ENCODE results near the gene SNTB2. TPM values are rescaled to one million over a fixed set of nuclear protein-coding genes. Genes with fewer than 3 reads are reported as not detected.

The SNTB2 gene
- total and polyA plus RNA-seq, 10 of the 15 experiments (the other 5 are each of a cell fraction or from before 2014, with no cell fraction given), result 1.2 to 15.7 (median 5.0) TPM

- TF ChIP-seq BRCA1 (IDR thresholded peaks at IDR 0.05; ENCODE audit: low read depth, low read length) (no peak), NR2C1 (IDR thresholded peaks at IDR 0.05) (no peak)
Observed at GRCh38 chr16:69302301-69302700, 115.3 kb downstream of the SNTB2 start (continued).

GRCh38 chr16:69306031-69306430 lies 119.1 kb downstream of the SNTB2 start:
- CTCF ChIA-PET, result no interaction called here

GRCh38 chr16:69307091-69307490 lies 120.1 kb downstream of the SNTB2 start:
- Histone ChIP-seq H3K27ac (ENCODE audit: control insufficient read depth, insufficient read depth) (no peak overlapping the region), H3K27me3 (replicated peaks in 1 of 2; ENCODE audit: control insufficient read depth in 2 of 2, insufficient read depth in 2 of 2, low read length in 1 of 2) (no peaks in the 10 kb centered on the region), H3K4me1 (ENCODE audit: control insufficient read depth, insufficient read depth, low read length) (no peaks in the 10 kb centered on the region), H3K36me3 (ENCODE audit: control insufficient read depth in 2 of 2, insufficient read depth in 2 of 2, low read length in 1 of 2) (no peaks in the 10 kb centered on the region; a peak in 1 of 4 replicates), H3K4me2 (ENCODE audit: control insufficient read depth, insufficient read depth) (no peak overlapping the region), H3K4me3 (no peak overlapping the region), H3K79me2 (ENCODE audit: control insufficient read depth, insufficient read depth, low read length) (peaks cover 9% of the 10 kb centered on the region), H3K9ac (ENCODE audit: control insufficient read depth, insufficient read depth, low read length) (no peak overlapping the region), H3K9me3 (replicated peaks; ENCODE audit: control insufficient read depth, insufficient read depth, low read length) (no peaks in the 10 kb centered on the region), H2AFZ (ENCODE audit: control insufficient read depth, low read depth, low read length) (no peak overlapping the region), H4K20me1 (ENCODE audit: control insufficient read depth, insufficient read depth) (no peaks in the 10 kb centered on the region)
- ChIA-PET SMC1A (ENCODE audit: uncharacterized antibody, unreplicated experiment) (no interaction called here), CTCF (no interaction called here), RAD21 (ENCODE audit: unreplicated experiment) (no interaction called here), POLR2A (no interaction called here)
- intact Hi-C loops (cut with micrococcal nuclease; ENCODE audit: unreplicated experiment) (no loop called here), in situ Hi-C loops (cut with MboI) (no loop called here)
- no TSS peak for BruUV-seq (replicated peaks)
- DNase-seq (ENCODE audit: low read depth, low spot score) (no peak), ATAC-seq (no peak), FAIRE-seq (no peak)
- TF ChIP-seq BCL3 (IDR thresholded peaks at IDR 0.05; ENCODE audit: borderline replicate concordance, insufficient read depth, low read depth, low read length, poor library complexity, severe bottlenecking) (no peak), BCLAF1 (IDR thresholded peaks at IDR 0.05) (no peak), CBX3 (IDR thresholded peaks at IDR 0.05; ENCODE audit: borderline replicate concordance, low read depth) (no peak), HDGF (IDR thresholded peaks at IDR 0.05) (no peak), IRF3 (IDR thresholded peaks at IDR 0.05) (no peak)
- WGBS (ENCODE audit: insufficient coverage, insufficient replicate concordance, low lambda C conversion rate, missing lambda C conversion rate), result 95% methylated on average over 1 of the region's 1 CpG

More at GRCh38 chr16:69306031-69306430, 119.1 kb downstream of the SNTB2 start:
- FAIRE-seq, result no peak
- WGBS (ENCODE audit: insufficient coverage, insufficient replicate concordance, low lambda C conversion rate, missing lambda C conversion rate), result 7% methylated on average over 1 of the region's 1 CpG
- no peak overlapping the region for H3K27ac ChIP-seq (ENCODE audit: control insufficient read depth, insufficient read depth)
- H4K20me1 ChIP-seq (ENCODE audit: control insufficient read depth, insufficient read depth), result no peaks in the 10 kb centered on the region
- RAD21 ChIA-PET (ENCODE audit: unreplicated experiment), result no interaction called here
- no peak overlapping the region for H3K9ac ChIP-seq (ENCODE audit: control insufficient read depth, insufficient read depth, low read length)
- no TSS peak for BruUV-seq (replicated peaks)
- no peak for ATAC-seq
- in situ Hi-C loops (cut with MboI) (no loop called here), intact Hi-C loops (cut with micrococcal nuclease; ENCODE audit: unreplicated experiment) (no loop called here)
- H3K9me3 ChIP-seq (replicated peaks; ENCODE audit: control insufficient read depth, insufficient read depth, low read length), result no peaks in the 10 kb centered on the region
- TF ChIP-seq STAT3 (IDR thresholded peaks at IDR 0.05; ENCODE audit: low read depth, low read length), result no peak
- no peak for DNase-seq (ENCODE audit: low read depth, low spot score)
- H3K4me2 ChIP-seq (ENCODE audit: control insufficient read depth, insufficient read depth), result no peak overlapping the region
- SMC1A ChIA-PET (ENCODE audit: uncharacterized antibody, unreplicated experiment), result interaction anchor here (0.6 to 0.7 kb wide), 2 partner anchors 21 to 412 kb away, joined by 3 read pairs; no protein-coding TSS in a partner anchor
- H3K79me2 ChIP-seq (ENCODE audit: control insufficient read depth, insufficient read depth, low read length), result no peaks in the 10 kb centered on the region
- no peak overlapping the region for H2AFZ ChIP-seq (ENCODE audit: control insufficient read depth, low read depth, low read length)
- H3K27me3 ChIP-seq (replicated peaks in 1 of 2; ENCODE audit: control insufficient read depth in 2 of 2, insufficient read depth in 2 of 2, low read length in 1 of 2), result no peaks in the 10 kb centered on the region
- POLR2A ChIA-PET, result interaction anchor here (0.8 kb wide), 1 partner anchor 117 kb away, joined by 5 read pairs; no protein-coding TSS in a partner anchor
- no peaks in the 10 kb centered on the region for H3K4me1 ChIP-seq (ENCODE audit: control insufficient read depth, insufficient read depth, low read length)
- no peak overlapping the region for H3K4me3 ChIP-seq
- no peaks in the 10 kb centered on the region; a peak in 3 of 4 replicates for H3K36me3 ChIP-seq (ENCODE audit: control insufficient read depth in 2 of 2, insufficient read depth in 2 of 2, low read length in 1 of 2)
